ACC112 (cell line): ENCODE results near the gene SDS.
A peak's percentile ranks its signal among the peaks of the same experiment; 100 is the strongest.

Experiments
- H2AFZ ChIP-seq: fragments of 200-600 bp; sonication (generic); one replicate; pipeline ENCODE4 v1.6.0; 2017; ENCODE audit warnings: antibody characterized with exemption, low read length; ENCODE audit not compliant: unreplicated experiment
- H3K27ac ChIP-seq: fragments of 200-600 bp; sonication (generic); 2 replicates; pipeline ENCODE4 v1.5.1; 2014; ENCODE audit warnings: low read depth, mild to moderate bottlenecking, antibody characterized with exemption, low read length, moderate library complexity
- H3K27me3 ChIP-seq: fragments of 200-600 bp; sonication (generic); 2 replicates; pipeline ENCODE4 v1.6.1; 2014; ENCODE audit warnings: mild to moderate bottlenecking, antibody characterized with exemption, low read length, moderate library complexity, mixed read lengths; ENCODE audit not compliant: insufficient read depth
- H3K36me3 ChIP-seq: fragments of 200-600 bp; sonication (generic); 2 replicates; pipeline ENCODE4 v1.6.1; 2016; ENCODE audit warnings: mild to moderate bottlenecking, antibody characterized with exemption, low read length, moderate library complexity, mixed read lengths; ENCODE audit not compliant: insufficient read depth
- H3K4me1 ChIP-seq: fragments of 200-600 bp; sonication (generic); one replicate; pipeline ENCODE4 v1.6.1; 2016; ENCODE audit warnings: low read length, mixed read lengths; ENCODE audit not compliant: insufficient read depth, unreplicated experiment, control insufficient read depth
- H3K4me3 ChIP-seq: fragments of 200-600 bp; sonication (generic); 2 replicates; pipeline ENCODE4 v1.5.1; 2014; ENCODE audit warnings: mild to moderate bottlenecking, low read depth, low read length
- H3K79me2 ChIP-seq: fragments of 200-600 bp; sonication (generic); one replicate; pipeline ENCODE4 v1.6.0; 2016; ENCODE audit warnings: low read length; ENCODE audit not compliant: control insufficient read depth, unreplicated experiment, insufficient read depth

SDS gene

GRCh38 chr12:113409462-113410124 lies 5.9 kb upstream of the SDS start:
- H3K27me3 ChIP-seq, result no peaks in the 10 kb centered on the region

DNA sequence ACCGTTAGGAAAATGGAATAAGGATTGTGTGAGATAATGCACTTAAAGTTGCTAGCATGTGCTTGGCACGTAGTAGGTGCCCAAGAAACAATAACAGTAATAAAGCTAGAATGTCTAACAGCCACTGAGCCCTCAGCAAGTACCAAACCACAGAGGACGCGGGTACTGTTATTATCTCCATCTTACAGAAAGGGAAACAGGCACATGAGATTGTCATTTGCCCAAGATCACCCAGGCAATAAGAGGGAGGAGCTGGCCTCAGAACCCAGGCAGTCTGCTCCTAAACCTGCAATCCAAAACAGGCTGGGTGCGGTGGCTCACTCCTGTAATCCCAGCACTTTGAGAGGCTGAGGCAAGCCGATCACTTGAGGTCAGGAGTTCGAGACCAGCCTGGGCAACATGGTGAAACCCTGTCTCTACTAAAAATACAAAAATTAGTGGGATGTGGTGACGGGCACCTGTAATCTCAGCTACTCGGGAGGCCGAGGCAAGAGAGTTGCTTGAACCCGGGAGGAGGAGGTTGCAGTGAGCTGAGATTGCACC lies 5.1 kb upstream of the SDS start:
- H3K4me1 ChIP-seq, result peaks cover 18% of the 10 kb centered on the region
- H3K79me2 ChIP-seq, result no peaks in the 10 kb centered on the region
- H3K36me3 ChIP-seq, result no peaks in the 10 kb centered on the region
- no peaks in the 10 kb centered on the region for H3K27me3 ChIP-seq
- no peak overlapping the region for H3K4me3 ChIP-seq
- peak overlapping the region; percentile 10 for H2AFZ ChIP-seq
- no peak overlapping the region for H3K27ac ChIP-seq

More at GRCh38 chr12:113409462-113410124, 5.9 kb upstream of the SDS start:
- Histone ChIP-seq H2AFZ (no peak overlapping the region), H3K27ac (no peak overlapping the region), H3K4me3 (no peak overlapping the region), H3K79me2 (no peaks in the 10 kb centered on the region), H3K36me3 (no peaks in the 10 kb centered on the region), H3K4me1 (peaks cover 15% of the 10 kb centered on the region)

DNA sequence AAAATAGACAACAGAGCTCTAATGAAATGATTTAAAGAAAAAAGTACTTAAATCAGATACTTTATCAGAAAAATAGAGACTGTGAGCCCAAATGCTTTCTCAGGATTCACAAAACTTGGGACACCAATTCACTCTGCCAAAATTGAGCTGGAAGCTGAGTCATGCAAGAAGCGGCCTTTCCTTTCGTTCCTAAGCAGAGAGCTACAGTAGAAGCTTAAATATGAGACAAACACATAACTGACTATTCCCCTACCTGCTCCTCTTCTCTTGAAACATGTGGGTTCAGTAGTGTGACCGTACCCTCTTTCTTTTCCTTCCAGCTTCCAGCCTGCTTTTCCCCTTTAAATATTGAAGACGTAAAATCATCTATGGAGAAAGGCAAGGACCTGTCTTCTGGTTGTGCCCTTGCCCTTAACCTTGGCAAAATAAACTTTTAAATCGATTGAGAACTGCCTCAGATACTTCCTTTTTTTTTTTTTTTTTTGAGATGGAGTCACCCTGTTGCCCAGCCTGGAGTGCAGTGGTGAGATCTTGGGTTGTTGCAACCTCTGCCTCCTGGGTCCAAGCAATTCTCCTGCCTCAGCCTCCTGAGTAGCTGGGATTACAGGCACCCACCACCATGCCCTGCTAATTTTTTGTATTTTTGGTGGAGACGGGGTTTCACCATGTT lies 4.4 kb upstream of the SDS start:
- no peaks in the 10 kb centered on the region for H3K36me3 ChIP-seq
- H3K27me3 ChIP-seq, result no peaks in the 10 kb centered on the region
- H3K4me3 ChIP-seq, result no peak overlapping the region
- H3K4me1 ChIP-seq, result peaks cover 18% of the 10 kb centered on the region
- peak overlapping the region; percentile 47 for H2AFZ ChIP-seq
- H3K79me2 ChIP-seq, result no peaks in the 10 kb centered on the region
- H3K27ac ChIP-seq, result peak overlapping the region; percentile 39

DNA sequence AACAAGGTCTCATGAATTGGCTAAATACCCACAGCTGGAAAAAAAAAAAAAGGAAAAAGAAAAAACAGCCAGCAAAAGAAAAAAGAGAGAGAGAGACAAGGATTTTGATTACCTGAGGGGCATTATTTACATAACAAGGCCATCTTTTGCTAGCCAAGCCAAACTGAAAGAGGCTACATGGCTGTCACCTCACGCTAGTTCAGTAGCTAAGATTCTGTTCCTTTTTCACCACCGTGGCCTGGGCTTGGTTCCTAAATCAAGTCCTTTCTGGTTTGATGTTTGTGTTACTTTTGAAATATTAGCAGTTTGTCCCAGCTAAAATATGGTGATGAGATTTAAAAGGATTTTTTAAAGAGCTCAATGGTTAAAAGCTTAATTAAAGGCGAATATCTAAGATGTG lies 2.0 kb upstream of the SDS start:
- Histone ChIP-seq H3K79me2 (no peaks in the 10 kb centered on the region), H3K36me3 (no peaks in the 10 kb centered on the region), H2AFZ (no peak overlapping the region), H3K4me3 (no peak overlapping the region), H3K27me3 (no peaks in the 10 kb centered on the region), H3K4me1 (peaks cover 18% of the 10 kb centered on the region), H3K27ac (no peak overlapping the region)

- H3K36me3 ChIP-seq, result no peaks in the 10 kb centered on the region
- no peaks in the 10 kb centered on the region for H3K79me2 ChIP-seq
- H2AFZ ChIP-seq, result no peak overlapping the region
- H3K27me3 ChIP-seq, result no peaks in the 10 kb centered on the region
- H3K4me3 ChIP-seq, result no peak overlapping the region
- peaks cover 12% of the 10 kb centered on the region for H3K4me1 ChIP-seq
- no peak overlapping the region for H3K27ac ChIP-seq
Observed at GRCh38 chr12:113402586-113403260, 964 bp downstream of the SDS start.

DNA sequence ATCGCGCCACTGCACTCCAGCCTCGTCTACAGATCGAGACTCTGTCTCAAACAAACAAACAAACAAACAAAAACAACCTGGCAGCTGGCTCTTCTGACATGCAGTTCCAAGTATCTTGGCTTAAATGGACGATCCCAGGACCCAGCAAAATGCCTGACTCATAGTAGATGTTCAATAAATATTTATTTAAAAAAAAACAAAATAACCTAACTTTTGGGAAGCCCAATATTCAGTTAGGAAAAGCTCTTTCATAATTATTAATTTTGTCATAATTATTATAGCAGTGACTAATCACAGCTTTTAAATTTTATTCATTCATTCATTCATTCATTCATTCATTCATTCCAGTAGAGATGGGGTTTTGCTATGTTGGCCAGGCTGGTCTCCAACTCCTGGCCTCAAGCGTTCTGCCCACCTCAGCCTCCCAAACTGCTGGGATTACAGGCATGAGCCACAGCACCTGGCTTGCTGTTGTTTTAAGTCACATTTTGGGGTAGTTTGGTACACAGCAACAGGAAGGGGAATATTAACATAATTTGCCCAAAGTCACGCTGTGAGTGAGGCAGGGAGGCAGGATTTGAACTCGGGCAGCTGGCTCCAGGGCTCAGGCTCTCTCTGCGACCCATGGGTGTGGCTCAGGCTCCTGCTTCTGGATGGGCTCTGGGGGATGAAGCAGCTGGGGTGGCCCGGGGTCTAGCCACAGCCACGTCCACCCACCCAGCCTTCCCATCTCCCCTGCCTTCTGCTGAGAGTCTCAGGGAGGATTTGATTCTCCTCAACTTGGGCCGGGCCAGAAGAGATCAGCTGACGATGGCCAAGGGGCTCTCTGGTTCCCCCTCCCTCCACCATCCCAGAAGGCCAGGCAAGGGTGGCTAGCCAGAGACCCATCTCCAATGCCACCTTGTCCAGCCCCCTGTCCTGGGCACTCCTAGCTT lies 2.4 kb downstream of the SDS start:
- Histone ChIP-seq H2AFZ (no peak overlapping the region), H3K36me3 (no peaks in the 10 kb centered on the region), H3K27ac (no peak overlapping the region), H3K4me3 (no peak overlapping the region), H3K4me1 (peaks cover 8% of the 10 kb centered on the region), H3K79me2 (no peaks in the 10 kb centered on the region), H3K27me3 (no peaks in the 10 kb centered on the region)

GRCh38 chr12:113400362-113400761 lies 3.3 kb downstream of the SDS start:
- Histone ChIP-seq H3K36me3 (no peaks in the 10 kb centered on the region), H3K4me1 (peaks cover 8% of the 10 kb centered on the region), H3K27ac (no peak overlapping the region), H3K4me3 (no peak overlapping the region), H3K79me2 (no peaks in the 10 kb centered on the region), H3K27me3 (no peaks in the 10 kb centered on the region), H2AFZ (no peak overlapping the region)

DNA sequence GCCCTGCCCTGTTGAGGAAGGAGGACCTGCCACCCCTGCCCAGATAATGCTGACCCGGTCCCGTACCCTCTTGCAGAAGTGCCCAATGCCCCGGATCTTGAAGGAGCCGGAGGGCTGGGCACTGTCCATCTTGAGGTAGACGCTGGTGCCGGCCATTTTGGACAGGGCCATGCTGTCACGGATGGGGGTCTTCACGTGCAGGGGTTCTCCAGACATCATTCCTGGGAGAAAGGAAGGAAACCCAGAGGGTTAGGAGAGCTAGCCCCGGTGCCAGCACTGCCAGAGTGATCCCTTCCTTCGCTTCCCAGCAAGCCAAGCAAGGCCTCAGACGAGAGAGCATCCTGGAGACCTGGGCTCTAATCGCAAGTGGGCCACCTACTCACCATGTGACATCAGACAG lies 4.2 kb downstream of the SDS start:
- no peak overlapping the region for H3K27ac ChIP-seq
- no peaks in the 10 kb centered on the region for H3K36me3 ChIP-seq
- no peak overlapping the region for H2AFZ ChIP-seq
- peaks cover 8% of the 10 kb centered on the region for H3K4me1 ChIP-seq
- no peaks in the 10 kb centered on the region for H3K79me2 ChIP-seq
- H3K4me3 ChIP-seq, result no peak overlapping the region
- no peaks in the 10 kb centered on the region for H3K27me3 ChIP-seq

DNA sequence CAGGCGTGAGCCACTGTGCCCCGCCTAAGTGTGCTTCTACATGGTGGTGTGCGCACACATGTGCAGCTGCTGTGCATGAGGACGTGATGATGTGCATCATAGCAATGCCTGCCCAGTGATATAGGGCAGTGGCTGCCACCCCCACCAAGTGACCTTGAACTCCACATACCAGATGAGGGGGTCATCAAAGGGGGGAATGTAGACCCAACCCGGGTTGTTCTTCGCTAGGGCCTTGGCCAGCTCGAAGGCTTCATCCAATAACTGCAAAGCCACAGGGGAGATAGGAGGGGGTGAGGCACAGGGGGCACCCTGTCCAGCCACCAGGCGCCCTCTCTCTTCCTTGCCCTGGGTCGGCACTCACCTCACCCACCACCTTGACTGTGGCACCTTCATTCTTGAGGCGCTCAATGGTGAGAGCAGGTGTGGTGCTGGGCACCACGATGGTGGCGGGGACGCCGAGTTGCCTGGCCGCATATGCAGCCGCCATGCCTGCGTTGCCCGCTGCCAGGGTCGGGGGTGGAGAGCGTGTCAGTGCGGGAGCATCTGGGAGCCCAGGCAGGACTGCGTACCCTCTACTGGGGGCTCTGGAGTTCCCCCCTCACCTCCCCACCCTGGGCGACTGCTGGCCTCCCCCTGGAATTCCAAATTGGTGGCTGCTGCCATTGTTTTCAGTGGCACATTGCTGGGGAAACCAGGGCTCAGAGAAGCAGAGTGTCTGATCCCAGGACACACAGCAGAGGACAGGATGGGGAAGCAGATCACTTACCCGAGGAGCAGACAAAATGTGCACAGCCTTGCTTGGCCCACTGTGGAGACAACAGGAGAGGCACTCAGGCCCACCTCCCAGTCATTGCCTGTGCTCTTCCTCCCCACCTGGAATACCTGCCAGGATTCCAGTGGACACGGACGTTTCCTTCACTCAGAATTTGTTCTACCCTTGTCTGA lies 5.1 kb downstream of the SDS start:
- H2AFZ ChIP-seq, result no peak overlapping the region
- no peaks in the 10 kb centered on the region for H3K36me3 ChIP-seq
- H3K27me3 ChIP-seq, result no peaks in the 10 kb centered on the region
- H3K4me3 ChIP-seq, result no peak overlapping the region
- H3K79me2 ChIP-seq, result no peaks in the 10 kb centered on the region
- H3K4me1 ChIP-seq, result peaks cover 2% of the 10 kb centered on the region
- H3K27ac ChIP-seq, result no peak overlapping the region
